ENCODE measurements around the gene CD180. TPM values are rescaled to one million over a fixed set of nuclear protein-coding genes. Genes with fewer than 3 reads are reported as not detected.

Gene CD180
- total RNA-seq, 4 donors from 2014 or later = 0.27 to 2.2 (median 1.2) TPM; not detected in 1

DNA sequence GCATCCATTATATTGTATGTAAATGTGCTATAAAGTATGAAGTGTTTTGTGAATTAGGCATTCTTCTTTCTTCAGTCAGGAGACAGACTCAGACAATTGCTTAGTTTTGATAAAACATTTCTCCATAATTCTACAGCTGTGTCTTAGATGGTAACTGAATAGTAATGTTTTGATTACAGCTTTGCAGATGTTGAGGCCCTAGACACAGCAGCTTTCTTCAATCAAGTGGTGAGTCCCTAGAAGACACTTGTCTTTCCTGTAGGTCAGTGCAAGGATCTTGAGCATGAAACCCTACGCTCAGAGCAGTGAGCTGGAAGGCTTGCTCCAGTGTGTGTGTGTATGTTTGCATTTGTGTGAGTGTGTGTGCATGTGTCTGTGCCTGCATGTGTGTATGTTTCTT, 46.8 kb upstream of the CD180 start:
- peaks cover 5 to 65% (median 23%) of the 10 kb centered on the region in 3 donors for H3K4me1 ChIP-seq
- H3K27me3 ChIP-seq = no peaks in the 10 kb centered on the region
- peak overlapping the region in 2 of 4 donors; percentile 72 to 77 for H3K27ac ChIP-seq
- peak; percentile 26 for ATAC-seq
- 75 to 100% methylated on average over 1 of the region's 1 CpG for WGBS, 2 donors (ENCODE audit: low coverage in 1 of 2)
- H3K36me3 ChIP-seq = no peaks in the 10 kb centered on the region
- no peak overlapping the region for H3K4me3 ChIP-seq
- TF ChIP-seq POLR2A (IDR thresholded peaks at IDR 0.05) (no peak), POLR2AphosphoS5 (IDR thresholded peaks at IDR 0.05) (no peak), EP300 (IDR thresholded peaks at IDR 0.05) (no peak), CTCF (IDR thresholded peaks at IDR 0.05) (no peak)
- no peaks in the 10 kb centered on the region for H3K9me3 ChIP-seq

DNA sequence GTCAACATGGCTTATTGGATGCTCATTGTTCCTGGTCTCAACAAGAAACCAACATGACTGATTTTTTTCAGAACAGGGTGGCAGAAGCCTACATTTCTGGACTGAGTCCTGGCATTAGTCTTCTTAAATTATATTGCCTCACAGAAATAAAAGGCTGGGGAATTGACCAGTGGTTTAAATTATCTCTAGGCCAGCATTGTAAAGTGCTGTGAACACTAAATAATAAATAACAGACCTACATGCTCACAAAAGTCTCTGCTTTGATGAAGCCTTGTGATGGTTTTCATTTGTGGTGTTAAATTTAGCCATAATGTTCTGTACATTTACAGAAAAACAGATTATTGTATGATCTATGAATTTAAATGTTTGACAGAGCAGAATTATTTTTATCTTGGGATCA, 44.7 kb upstream of the CD180 start:
- TF ChIP-seq POLR2AphosphoS5 (IDR thresholded peaks at IDR 0.05) = no peak
- H3K4me1 ChIP-seq = peaks cover 5 to 55% (median 17%) of the 10 kb centered on the region in 3 donors
- no peaks in the 10 kb centered on the region for H3K9me3 ChIP-seq
- no peak overlapping the region for H3K4me3 ChIP-seq
- H3K36me3 ChIP-seq = no peaks in the 10 kb centered on the region
- no peaks in the 10 kb centered on the region for H3K27me3 ChIP-seq
- H3K27ac ChIP-seq = peak overlapping the region in 3 of 4 donors; percentile 13 to 29 (median 17)
- ATAC-seq = no peak

GRCh38 chr5:67240846-67241245, 44.2 kb upstream of the CD180 start:
- no peak overlapping the region for H3K4me3 ChIP-seq
- TF ChIP-seq POLR2A (IDR thresholded peaks at IDR 0.05) (no peak), POLR2AphosphoS5 (IDR thresholded peaks at IDR 0.05) (no peak), EP300 (IDR thresholded peaks at IDR 0.05) (no peak), CTCF (IDR thresholded peaks at IDR 0.05) (no peak)
- H3K4me1 ChIP-seq = peaks cover 4 to 52% (median 14%) of the 10 kb centered on the region in 3 donors
- no peak for ATAC-seq
- H3K36me3 ChIP-seq = no peaks in the 10 kb centered on the region
- no peaks in the 10 kb centered on the region for H3K27me3 ChIP-seq
- H3K9me3 ChIP-seq = no peaks in the 10 kb centered on the region
- peak overlapping the region in 3 of 4 donors; percentile 13 to 29 (median 17) for H3K27ac ChIP-seq
- WGBS, 2 donors (ENCODE audit: low coverage in 1 of 2) = 94 to 97% methylated on average over 2 to 3 of the region's 3 CpGs

DNA sequence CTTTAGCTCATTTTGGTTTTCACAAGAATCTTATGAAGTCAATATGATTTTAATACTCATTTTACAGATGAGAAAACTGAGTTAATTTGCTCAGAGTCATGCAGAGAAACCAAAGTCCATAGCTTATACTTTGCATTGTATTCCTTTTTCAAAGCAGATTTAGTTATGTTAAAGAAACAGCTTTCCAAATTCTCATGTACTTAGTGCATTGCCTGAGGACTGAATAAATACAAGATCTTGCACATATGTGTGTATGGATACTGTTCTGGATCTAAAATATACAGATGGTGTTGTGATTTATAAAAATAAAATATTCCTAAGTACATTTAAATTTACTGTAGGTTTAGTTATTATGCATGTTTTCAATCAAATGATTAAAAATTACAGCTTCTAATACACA, 43.5 kb upstream of the CD180 start:
- H3K27me3 ChIP-seq = no peaks in the 10 kb centered on the region
- TF ChIP-seq EP300 (IDR thresholded peaks at IDR 0.05) (no peak), CTCF (IDR thresholded peaks at IDR 0.05) (no peak), POLR2AphosphoS5 (IDR thresholded peaks at IDR 0.05) (no peak), POLR2A (IDR thresholded peaks at IDR 0.05) (no peak)
- H3K36me3 ChIP-seq = no peaks in the 10 kb centered on the region
- H3K27ac ChIP-seq = peak overlapping the region in 2 of 4 donors; percentile 75 to 79
- no peak for ATAC-seq
- no peak overlapping the region for H3K4me3 ChIP-seq
- peaks cover 0 to 52% (median 10%) of the 10 kb centered on the region in 3 donors for H3K4me1 ChIP-seq
- H3K9me3 ChIP-seq = no peaks in the 10 kb centered on the region

DNA sequence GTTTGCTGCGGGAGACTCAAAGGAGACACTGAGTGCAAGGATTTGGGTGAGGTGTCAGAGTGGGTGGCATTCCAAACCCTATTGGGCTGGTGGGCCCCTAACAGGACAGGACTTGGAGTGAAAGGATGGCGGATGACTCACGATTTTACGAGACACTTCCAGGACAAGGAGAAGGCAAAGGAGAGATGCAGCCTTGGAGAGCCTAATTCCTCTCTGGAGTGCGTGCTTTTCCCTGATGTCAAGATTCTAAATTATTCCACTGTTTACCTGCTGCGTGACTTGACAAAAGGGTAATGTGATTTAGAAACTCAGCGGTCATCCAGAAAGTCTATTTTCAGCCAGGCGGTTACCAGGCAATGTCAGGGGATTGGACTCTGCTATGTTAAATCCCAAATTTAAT, 41.6 kb upstream of the CD180 start:
- H3K27me3 ChIP-seq = no peaks in the 10 kb centered on the region
- peak; percentile 79 for ATAC-seq
- no peaks in the 10 kb centered on the region for H3K36me3 ChIP-seq
- H3K9me3 ChIP-seq = no peaks in the 10 kb centered on the region
- H3K4me1 ChIP-seq = peaks cover 4 to 55% (median 13%) of the 10 kb centered on the region in 3 donors
- TF ChIP-seq EP300 (IDR thresholded peaks at IDR 0.05) (no peak), POLR2AphosphoS5 (IDR thresholded peaks at IDR 0.05) (peak; percentile 73), POLR2A (IDR thresholded peaks at IDR 0.05) (no peak)
- peak overlapping the region; percentile 75 to 87 (median 82) for H3K27ac ChIP-seq
- 43 to 44% methylated on average over 1 to 7 of the region's 8 CpGs for WGBS, 2 donors (ENCODE audit: low coverage in 1 of 2)
- no peak overlapping the region for H3K4me3 ChIP-seq

- Histone ChIP-seq H3K27me3 (no peaks in the 10 kb centered on the region), H3K4me3 (no peak overlapping the region), H3K9me3 (no peaks in the 10 kb centered on the region), H3K36me3 (no peaks in the 10 kb centered on the region), H3K4me1 (peaks cover 4 to 51% (median 10%) of the 10 kb centered on the region in 3 donors), H3K27ac (peak overlapping the region; percentile 5 to 79 (median 79))
- TF ChIP-seq EP300 (IDR thresholded peaks at IDR 0.05) = no peak
- TF ChIP-seq CTCF (IDR thresholded peaks at IDR 0.05) = no peak
- no peak for TF ChIP-seq POLR2A (IDR thresholded peaks at IDR 0.05)
- no peak for TF ChIP-seq POLR2AphosphoS5 (IDR thresholded peaks at IDR 0.05)
- WGBS, 2 donors (ENCODE audit: low coverage in 1 of 2) = 86 to 89% methylated on average over 4 to 8 of the region's 12 CpGs
- ATAC-seq = no peak
These were observed 39.0 kb upstream of the CD180 start for GRCh38 chr5:67235399-67236110.
